Limb (tissue), 2 donors: Measurements from ENCODE around the gene FAM3B.
A peak's percentile ranks its signal among the peaks of the same experiment; 100 is the strongest.
"Not testable (repeated sequence)": the region's sequence is repeated elsewhere in the genome, so short reads cannot be mapped to it uniquely, and the experiment has no call there.

ENCODE experiments used
- DNase-seq, 2 donors: peaks; one replicate each; pipeline ENCODE4 v3.0.0-alpha.2; 2016; ENCODE audit errors: extremely low spot score in 2 of 2

The FAM3B gene

GRCh38 chr21:41316200-41317062, at the start of gene FAM3B:
TSS of gene FAM3B (plus strand) at chr21:41316801. CDS start at chr21:41316880, 79 bp downstream.
- DNase-seq, result no peak

- DNase-seq, result no peak
Measured at GRCh38 chr21:41267346-41267745, 49.3 kb upstream of the FAM3B start.

GRCh38 chr21:41269535-41269934, 47.1 kb upstream of the FAM3B start:
- DNase-seq, result no peak

- no peak for DNase-seq
Measured at GRCh38 chr21:41277196-41277595, 39.4 kb upstream of the FAM3B start.

GRCh38 chr21:41277846-41278245, 38.8 kb upstream of the FAM3B start:
- no peak for DNase-seq

GRCh38 chr21:41280115-41280919, 36.3 kb upstream of the FAM3B start:
- peak in 1 of 2 donors; percentile 15 for DNase-seq

GRCh38 chr21:41282412-41282811, 34.2 kb upstream of the FAM3B start:
- no peak for DNase-seq

- DNase-seq, result peak; percentile 54 to 81
Measured at GRCh38 chr21:41283211-41283818, 33.3 kb upstream of the FAM3B start.

GRCh38 chr21:41289431-41289830, 27.2 kb upstream of the FAM3B start:
- no peak for DNase-seq

- no peak for DNase-seq
Measured at GRCh38 chr21:41290106-41290799, 26.3 kb upstream of the FAM3B start.

GRCh38 chr21:41294548-41295231, 21.9 kb upstream of the FAM3B start:
- DNase-seq, result no peak

GRCh38 chr21:41295721-41296254, 20.8 kb upstream of the FAM3B start:
- DNase-seq, result no peak

GRCh38 chr21:41302976-41303375, 13.6 kb upstream of the FAM3B start:
- DNase-seq, result no peak

GRCh38 chr21:41304068-41304720, 12.4 kb upstream of the FAM3B start:
- DNase-seq, result no peak

GRCh38 chr21:41307219-41307618, 9.4 kb upstream of the FAM3B start:
- DNase-seq, result no peak

- DNase-seq, result not testable (repeated sequence)
Measured at GRCh38 chr21:41313285-41314164, 3.1 kb upstream of the FAM3B start.

- no peak for DNase-seq
Measured at GRCh38 chr21:41315726-41316125, 875 bp upstream of the FAM3B start.

- no peak for DNase-seq
Measured at GRCh38 chr21:41317063-41317392, 427 bp downstream of the FAM3B start.

GRCh38 chr21:41317458-41317857, 857 bp downstream of the FAM3B start:
- DNase-seq, result no peak
